Glutamatergic neuron (in vitro differentiated cells): ENCODE results near the gene MRPL49. TPM values are rescaled to one million over a fixed set of nuclear protein-coding genes. Genes with fewer than 3 reads are reported as not detected.

ENCODE experiments used
- DNase-seq: peaks from one replicate; pipeline ENCODE4 v3.0.0; 2022
- H3K27ac Mint-ChIP-seq: one replicate; pipeline ENCODE4 v1.8.0; 2020; ENCODE audit warnings: mild to moderate bottlenecking, mixed read lengths, inconsistent platforms; ENCODE audit not compliant: unreplicated experiment
- H3K27me3 Mint-ChIP-seq: one replicate; pipeline ENCODE4 v1.8.0; 2020; ENCODE audit warnings: mild to moderate bottlenecking, moderate library complexity, mixed read lengths, inconsistent platforms; ENCODE audit not compliant: unreplicated experiment
- H3K36me3 Mint-ChIP-seq: one replicate; pipeline ENCODE4 v1.8.0; 2020; ENCODE audit warnings: mild to moderate bottlenecking, mixed read lengths, inconsistent platforms; ENCODE audit not compliant: unreplicated experiment
- H3K4me1 Mint-ChIP-seq: one replicate; pipeline ENCODE4 v1.8.0; 2020; ENCODE audit warnings: mild to moderate bottlenecking, low read depth, mixed read lengths, inconsistent platforms; ENCODE audit not compliant: unreplicated experiment
- H3K4me3 Mint-ChIP-seq: one replicate; pipeline ENCODE4 v1.8.0; 2020; ENCODE audit warnings: mild to moderate bottlenecking, mixed read lengths, inconsistent platforms; ENCODE audit not compliant: unreplicated experiment
- H3K9me3 Mint-ChIP-seq: one replicate; pipeline ENCODE4 v1.8.0; 2020; ENCODE audit warnings: mild to moderate bottlenecking, moderate library complexity, mixed read lengths, inconsistent platforms; ENCODE audit not compliant: unreplicated experiment
- CTCF ChIP-seq: fragments of 200-600 bp; sonication (generic); IDR thresholded peaks from one replicate; pipeline ENCODE4 v1.5.0; 2021; ENCODE audit not compliant: partially characterized antibody, unreplicated experiment
- total RNA-seq: library from RNA; stranded (reverse); fragmentation: NEBNext Ultra II Directional; extraction: Animal tissue kit (Norgen Biotek cat#: 25700); gene quantifications from one replicate; pipeline ENCODE4 v1.2.1, GENCODE V29; 2021; ENCODE audit not compliant: unreplicated experiment

MRPL49 gene
- total RNA-seq, 1 donor from 2014 or later: 32.9 TPM

- Mint-ChIP-seq H3K36me3 (no peaks in the 10 kb centered on the region), H3K4me1 (peaks cover 11% of the 10 kb centered on the region), H3K27ac (peak overlapping the region; percentile 68), H3K9me3 (peaks cover 9% of the 10 kb centered on the region), H3K27me3 (peaks cover 8% of the 10 kb centered on the region), H3K4me3 (peak overlapping the region; percentile 25)
- no peak for DNase-seq
- no peak for TF ChIP-seq CTCF
These were observed 8.7 kb downstream of the MRPL49 start for GRCh38 chr11:65130631-65131416.

- Mint-ChIP-seq H3K27ac (peak overlapping the region; percentile 68), H3K27me3 (peaks cover 6% of the 10 kb centered on the region), H3K9me3 (peaks cover 9% of the 10 kb centered on the region), H3K4me1 (peaks cover 16% of the 10 kb centered on the region), H3K4me3 (peak overlapping the region; percentile 25), H3K36me3 (no peaks in the 10 kb centered on the region)
- no peak for DNase-seq
- no peak for TF ChIP-seq CTCF
These were observed 9.3 kb downstream of the MRPL49 start for GRCh38 chr11:65131417-65131776.

GRCh38 chr11:65131895-65132237 lies 9.7 kb downstream of the MRPL49 start:
- TF ChIP-seq CTCF: no peak
- H3K36me3 Mint-ChIP-seq: no peaks in the 10 kb centered on the region
- peaks cover 9% of the 10 kb centered on the region for H3K9me3 Mint-ChIP-seq
- peak overlapping the region; percentile 34 for H3K4me3 Mint-ChIP-seq
- no peak for DNase-seq
- no peak overlapping the region for H3K27ac Mint-ChIP-seq
- H3K27me3 Mint-ChIP-seq: peaks cover 6% of the 10 kb centered on the region
- peaks cover 17% of the 10 kb centered on the region for H3K4me1 Mint-ChIP-seq

- no peak for DNase-seq
- Mint-ChIP-seq H3K4me1 (peaks cover 15% of the 10 kb centered on the region), H3K27ac (peak overlapping the region; percentile 99)
These were observed 10.3 kb downstream of the MRPL49 start for GRCh38 chr11:65132238-65132987.

More at GRCh38 chr11:65132238-65132987, 10.3 kb downstream of the MRPL49 start:
- peaks cover 6% of the 10 kb centered on the region for H3K27me3 Mint-ChIP-seq
- no peak for TF ChIP-seq CTCF
- H3K4me3 Mint-ChIP-seq: peak overlapping the region; percentile 97
- no peaks in the 10 kb centered on the region for H3K36me3 Mint-ChIP-seq
- H3K9me3 Mint-ChIP-seq: peaks cover 9% of the 10 kb centered on the region
